Mucosa of gallbladder (tissue), 1 donor: ENCODE data around the gene ANKEF1. TPM values are rescaled to one million over a fixed set of nuclear protein-coding genes. Genes with fewer than 3 reads are reported as not detected.
"Not testable (repeated sequence)": the region's sequence is repeated elsewhere in the genome, so short reads cannot be mapped to it uniquely, and the experiment has no call there.

Experiments used
- DNase-seq: peaks from one replicate; pipeline ENCODE4 v3.0.0-alpha.2; 2020; ENCODE audit warnings: low spot score
- total RNA-seq: library from RNA; stranded (reverse); gene quantifications from one replicate; pipeline ENCODE4 v1.2.1, GENCODE V29; 2021
- donor health status: DM: no; HTN: no; CAD: no.

ANKEF1 gene
- total RNA-seq, 1 donor from 2014 or later = 8.2 TPM

DNA sequence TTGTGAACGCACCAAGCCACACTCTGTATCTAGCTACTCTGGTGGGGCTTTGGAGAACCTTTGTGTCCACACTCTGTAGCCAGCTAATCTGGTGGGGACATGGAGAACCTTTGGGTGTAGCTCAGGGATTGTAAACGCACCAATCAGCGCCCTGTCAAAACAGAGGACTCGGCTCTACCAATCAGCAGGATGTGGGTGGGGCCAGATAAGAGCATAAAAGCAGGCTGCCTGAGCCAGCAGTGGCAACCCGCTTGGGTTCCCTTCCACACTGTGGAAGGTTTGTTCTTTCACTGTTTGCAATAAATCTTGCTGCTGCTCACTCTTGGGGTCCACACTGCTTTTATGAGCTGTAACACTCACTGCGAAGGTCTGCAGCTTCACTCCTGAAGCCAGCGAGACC lies 2.5 kb upstream of the ANKEF1 start:
- not testable (repeated sequence) for DNase-seq

DNA sequence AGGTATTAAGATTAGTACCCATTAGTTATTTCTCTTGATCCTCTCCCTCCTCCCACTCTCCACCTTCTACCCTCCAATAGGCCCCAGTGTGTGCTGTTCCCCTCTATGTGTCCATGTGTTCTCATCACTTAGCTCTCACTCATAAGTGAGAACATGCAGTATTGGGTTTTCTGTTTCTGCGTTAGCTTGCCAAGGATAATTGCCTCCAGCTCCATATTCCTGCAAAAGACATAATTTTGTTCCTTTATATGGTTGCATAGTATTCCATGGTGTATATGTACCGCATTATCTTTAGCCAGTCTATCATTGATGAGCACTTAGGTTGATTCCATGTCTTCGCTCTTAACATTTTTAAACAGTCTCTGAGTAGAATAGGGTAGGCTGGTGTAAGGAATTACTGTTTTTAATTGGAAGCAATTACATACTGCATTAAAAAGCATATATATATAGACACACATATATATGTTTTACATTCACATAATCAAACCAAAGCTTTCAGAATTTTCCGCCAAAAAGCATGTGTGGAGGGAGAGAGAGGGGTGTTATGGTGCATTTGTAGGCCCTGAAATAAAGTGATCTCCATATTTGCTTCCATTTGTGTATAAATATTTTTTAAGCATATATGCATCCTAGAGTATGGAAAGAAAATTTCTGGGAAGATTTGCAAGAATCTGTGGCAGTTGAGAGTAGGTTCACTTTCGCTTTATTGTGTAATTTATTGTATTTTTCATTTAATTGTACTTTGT lies 709 bp upstream of the ANKEF1 start:
- DNase-seq = no peak

DNA sequence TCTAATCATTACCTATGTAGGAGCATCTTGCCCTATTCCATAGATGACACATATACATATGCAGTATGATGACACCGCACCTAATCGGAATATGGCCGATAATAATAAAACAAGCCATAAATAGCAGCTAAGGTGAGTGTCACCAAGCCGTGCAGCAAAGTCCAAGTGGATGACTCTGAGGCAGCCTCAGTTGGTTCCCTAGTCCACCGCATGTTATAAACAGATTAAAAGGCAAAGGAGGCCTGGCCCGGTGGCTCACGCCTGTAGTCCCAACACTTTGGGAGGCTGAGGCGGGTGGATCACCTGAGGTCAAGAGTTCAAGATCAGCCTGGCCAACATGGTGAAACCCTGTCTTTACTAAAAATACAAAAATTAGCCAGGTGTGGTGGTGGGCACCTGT lies 1.5 kb downstream of the ANKEF1 start:
- DNase-seq = not testable (repeated sequence)

DNA sequence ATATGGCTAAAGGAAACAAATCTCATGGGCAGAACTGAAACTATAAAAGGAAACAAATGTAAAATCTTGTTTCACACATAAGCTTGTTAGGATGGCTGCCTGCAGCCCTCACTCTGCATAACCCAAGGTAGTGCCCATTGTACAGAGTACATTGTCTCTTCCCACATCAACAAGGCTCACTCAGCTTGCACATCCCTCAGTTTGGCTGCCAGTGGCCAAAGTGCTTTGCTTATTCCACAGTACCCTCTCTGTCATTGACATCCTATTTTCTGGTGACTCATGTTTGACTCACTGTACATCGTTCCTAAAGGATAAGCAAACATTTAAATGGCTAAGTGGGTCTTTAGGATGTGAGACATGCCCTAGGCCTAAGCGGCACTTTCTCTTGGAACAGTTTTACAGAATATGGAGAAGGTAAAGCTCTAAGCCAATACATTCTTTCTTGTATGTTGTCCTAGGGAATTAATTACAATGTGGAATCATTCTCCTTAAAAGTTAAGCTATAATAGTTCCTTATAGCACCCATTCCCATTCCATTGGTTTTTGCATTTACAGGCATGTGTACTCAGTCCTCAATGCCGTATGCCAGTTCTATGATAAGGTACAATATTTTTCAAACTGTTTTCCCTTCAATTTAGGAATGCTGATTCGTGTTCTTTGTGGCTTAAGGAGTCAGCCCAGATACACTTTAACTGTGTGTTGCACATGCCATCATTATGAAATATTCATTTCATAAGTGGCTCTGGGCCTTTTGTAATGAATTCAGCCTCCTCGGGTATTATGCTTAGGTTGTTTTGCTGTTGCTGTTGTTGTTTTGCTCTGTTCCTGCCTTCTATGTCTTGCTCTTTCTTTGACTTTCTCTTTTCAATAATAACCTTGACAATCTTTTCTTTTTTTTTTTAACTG lies 5.5 kb downstream of the ANKEF1 start:
- no peak for DNase-seq

DNA sequence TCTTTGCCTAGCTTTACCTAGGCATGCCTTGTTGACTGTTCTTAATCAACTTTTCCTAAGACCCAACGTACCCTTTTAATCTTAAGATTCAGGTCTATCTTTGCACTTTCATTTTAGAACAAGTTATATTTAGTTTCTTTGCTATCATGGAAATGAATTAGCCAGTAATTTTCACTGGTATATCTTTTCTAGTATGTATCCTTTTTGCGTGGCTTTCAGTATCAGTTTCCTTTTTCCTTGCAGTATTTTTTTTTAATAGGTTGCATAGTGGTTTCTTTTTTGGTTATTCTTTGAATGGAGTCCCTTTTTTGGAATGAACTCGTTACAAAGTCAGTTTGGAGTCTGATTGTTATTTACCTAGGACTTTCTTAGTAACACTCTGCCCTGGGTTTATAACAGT lies 7.3 kb downstream of the ANKEF1 start:
- no peak for DNase-seq

DNA sequence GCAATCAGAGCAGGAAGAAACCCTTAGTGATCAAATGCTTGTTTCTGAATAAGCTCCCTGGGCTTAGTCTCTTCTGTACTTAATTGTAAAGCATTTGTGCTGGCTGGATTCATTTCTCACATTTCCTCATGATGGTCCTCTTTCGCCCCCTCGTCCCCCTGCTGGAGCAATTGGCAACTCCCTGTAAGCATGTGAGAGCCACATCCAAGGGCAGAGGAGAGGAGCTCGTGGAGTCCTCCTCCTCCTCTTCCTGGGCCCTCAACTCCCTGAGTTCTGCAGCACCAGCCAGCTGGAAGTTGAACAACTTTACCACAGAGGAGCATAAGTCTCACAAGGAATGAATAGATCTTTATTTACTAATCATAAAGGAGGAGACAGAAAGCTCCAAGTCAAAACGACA lies 12.6 kb downstream of the ANKEF1 start:
- no peak for DNase-seq

DNA sequence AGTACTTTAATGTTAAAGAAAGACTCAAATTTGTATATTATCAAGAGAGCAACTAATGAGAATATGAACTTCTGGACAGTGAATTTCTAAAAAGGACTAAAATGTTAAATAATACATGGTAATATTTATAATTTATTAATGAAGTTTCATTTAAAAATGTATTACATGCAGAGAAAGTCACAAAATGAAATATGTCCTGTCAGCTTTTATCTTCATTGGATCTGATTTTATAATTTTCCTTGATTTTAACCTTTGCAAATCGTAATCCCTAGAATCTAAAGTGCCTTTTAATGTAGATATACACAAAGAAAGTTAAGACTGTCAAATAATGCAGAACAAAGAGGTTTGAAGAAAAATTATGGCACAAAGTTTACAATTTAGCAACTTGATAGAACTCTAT lies 16.4 kb downstream of the ANKEF1 start:
- no peak for DNase-seq

DNA sequence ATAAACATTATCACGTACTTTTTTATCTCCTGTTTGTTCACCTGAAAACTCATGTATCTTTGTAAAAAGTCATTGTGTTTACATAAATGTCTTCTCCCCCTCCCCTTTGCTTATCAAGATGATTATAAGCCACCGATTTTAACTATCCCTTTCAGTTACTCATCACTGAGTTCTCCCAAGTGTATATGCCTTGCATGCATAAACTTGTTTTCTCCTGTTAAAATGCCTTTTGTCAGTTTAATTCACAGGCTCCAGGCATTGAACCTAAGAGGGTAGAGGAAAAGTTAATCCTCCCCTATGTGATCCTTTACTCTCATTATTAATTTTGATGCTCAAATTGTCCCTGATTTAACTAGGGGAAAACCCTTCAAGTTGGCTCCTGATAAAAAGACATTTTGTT lies 24.2 kb downstream of the ANKEF1 start:
- no peak for DNase-seq

DNA sequence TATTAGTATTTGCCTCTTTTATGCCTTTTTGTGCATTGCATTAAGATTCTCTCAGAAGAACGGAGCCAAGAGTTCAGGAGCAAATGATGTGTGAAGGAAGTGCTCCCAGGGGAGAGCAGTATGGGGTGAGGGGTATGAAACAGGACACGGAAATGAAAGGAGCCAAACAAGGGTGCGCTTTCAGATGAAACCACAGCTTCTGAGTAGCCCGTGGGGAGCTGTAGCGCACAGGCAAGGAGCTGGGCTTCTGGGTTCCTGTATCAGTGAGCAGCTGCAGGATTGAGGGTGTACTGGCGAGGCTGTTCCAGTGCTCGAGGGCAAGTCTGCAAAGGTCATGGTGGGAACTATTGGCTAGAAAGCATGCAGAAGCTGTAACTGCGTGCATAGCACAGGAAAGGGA lies 25.4 kb downstream of the ANKEF1 start:
- no peak for DNase-seq

DNA sequence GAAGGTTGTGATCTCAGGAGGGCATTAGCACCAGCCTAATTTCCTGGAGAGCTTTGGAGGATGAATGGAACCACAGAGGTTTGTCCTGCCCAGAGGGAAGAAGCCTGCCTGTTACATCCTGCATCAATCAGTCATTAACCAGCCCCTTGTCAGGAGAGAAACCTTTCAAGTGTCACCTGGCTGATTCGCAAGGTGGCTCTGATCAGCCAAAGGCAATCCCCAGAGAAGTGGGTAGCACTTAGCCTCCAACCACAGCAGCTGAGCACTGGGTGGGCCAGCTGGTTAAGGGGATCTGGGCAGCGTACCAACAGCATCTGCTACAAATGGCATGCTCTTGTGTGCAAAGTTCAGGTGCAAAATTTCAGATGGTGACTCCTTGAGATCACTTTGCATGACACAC lies 26.9 kb downstream of the ANKEF1 start:
- DNase-seq = no peak

DNA sequence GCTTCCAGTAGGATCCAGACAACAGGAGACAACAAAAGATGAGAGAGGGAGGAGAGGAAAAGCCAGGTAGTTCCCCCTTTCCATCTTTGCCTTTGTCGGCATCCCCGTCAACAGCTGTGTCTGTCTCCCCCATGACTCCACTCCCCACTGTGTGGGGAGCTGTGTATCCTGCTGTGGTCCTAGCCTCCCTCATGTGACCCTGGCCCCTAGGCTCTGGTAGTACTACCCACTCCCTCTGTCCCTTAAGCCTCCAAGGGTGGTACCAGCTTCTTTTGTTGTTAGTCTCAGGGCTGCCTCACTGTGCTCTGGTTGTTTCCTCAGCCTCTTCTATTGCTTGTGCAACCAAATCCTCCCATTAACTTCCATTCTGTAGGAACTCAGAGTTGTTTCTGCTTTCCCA lies 28.7 kb downstream of the ANKEF1 start:
- no peak for DNase-seq

DNA sequence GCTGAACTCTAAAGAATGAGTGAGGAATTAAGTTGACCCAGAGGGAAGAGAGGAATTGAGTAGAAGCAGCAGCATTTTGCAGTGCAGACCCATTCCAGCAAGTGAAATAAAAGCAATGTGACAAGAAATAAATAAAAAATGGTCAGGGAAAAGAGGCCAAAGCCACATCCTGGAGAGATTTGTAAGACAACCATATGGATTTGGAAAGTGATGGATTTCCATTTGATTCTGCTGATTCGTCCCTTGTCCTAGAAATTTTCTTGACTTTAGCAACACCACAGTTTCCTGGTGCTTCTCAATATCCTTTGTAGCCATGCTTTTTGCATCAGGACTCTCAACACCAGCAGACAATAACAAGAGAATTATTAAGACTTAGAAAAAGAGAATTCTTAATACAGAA lies 29.8 kb downstream of the ANKEF1 start:
- DNase-seq = no peak

DNA sequence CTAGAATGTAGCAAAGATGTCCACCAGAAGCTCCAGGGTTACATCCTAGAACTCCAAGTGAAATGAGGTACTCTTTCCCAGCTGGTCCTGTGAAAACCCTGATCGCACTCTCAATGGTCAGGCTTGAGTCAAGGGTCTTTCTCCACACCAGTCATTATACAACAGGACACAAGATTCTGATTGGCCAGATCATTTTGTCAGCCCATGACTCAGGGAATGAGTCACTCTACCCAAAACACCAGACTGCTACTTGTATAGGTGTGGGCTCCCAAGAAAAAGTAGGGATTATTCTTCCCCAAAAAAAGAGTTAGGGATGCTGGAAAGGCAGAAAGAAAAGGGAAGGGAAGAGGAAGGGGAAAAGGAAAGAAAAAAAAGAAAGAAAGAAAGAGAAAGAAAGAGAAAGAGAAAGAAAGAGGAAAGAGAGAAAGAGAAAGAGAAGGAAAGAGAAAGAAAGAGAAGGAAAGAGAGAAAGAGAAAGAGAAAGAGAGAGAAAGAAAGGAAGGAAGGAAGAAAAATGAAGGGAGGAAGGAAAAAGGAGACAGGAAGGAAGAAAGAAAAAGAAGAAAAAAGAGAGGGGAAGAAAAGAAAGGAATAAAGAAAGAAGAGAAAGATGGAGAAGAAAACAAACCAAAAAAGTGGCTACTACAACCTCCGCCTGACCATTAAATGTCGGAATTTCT lies 30.5 kb downstream of the ANKEF1 start:
- no peak for DNase-seq

DNA sequence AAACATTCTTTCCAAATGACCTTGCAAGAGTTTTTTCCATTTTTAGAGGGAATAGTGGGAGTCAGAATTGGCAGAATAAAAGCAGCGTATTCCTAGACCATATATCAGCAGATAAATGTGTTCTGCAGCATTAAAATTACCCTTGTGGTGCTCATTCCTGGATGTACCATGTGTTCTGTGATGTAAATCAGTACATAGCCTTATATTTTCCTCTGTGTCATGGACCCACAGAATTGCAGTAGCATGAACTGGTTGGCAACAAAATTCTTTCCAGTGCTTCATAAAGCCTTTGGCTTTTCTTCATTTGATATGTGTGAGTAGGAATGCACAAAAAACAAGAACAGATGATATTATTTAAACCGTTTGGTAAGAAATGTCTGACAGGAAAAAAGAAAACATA lies 32.5 kb downstream of the ANKEF1 start:
- no peak for DNase-seq

DNA sequence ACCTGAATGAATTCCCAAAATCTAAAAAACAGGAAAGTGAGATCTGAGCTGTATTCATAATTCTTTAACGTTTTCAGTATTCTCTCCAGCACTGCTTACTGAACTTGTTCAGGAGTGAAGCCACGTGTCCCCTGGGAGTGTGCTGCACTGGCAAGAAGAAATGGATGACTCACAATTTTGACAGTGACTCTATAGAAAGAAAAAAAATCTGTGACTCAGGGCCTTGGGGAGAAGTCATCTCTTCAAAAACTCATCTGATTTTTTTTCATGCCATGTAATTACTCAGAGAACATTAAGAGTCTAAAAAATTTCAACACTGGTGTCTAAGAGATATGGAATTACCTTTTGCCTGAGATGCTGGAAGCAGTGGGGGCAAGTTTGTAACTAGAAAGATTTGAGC lies 39.7 kb downstream of the ANKEF1 start:
- DNase-seq = peak; percentile 37

DNA sequence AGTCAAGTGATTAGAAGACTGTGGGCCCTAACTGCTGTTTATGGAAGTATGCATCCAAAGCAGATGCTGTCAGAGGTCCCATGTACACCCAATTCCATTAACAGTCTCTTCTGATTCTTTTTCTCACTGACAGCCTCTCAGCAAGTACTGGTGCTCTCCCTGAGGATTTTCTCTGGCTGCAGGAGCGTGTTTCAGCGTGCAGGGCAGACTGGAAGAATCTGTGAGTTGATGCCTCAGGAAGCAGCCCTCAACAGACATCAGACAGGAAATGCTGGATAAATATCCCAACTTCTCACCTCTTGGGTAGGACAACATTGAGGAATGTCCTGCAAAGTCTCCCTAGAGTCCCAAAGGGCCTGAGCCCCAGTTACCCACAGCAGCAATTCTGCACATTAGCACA lies 40.8 kb downstream of the ANKEF1 start:
- no peak for DNase-seq

DNA sequence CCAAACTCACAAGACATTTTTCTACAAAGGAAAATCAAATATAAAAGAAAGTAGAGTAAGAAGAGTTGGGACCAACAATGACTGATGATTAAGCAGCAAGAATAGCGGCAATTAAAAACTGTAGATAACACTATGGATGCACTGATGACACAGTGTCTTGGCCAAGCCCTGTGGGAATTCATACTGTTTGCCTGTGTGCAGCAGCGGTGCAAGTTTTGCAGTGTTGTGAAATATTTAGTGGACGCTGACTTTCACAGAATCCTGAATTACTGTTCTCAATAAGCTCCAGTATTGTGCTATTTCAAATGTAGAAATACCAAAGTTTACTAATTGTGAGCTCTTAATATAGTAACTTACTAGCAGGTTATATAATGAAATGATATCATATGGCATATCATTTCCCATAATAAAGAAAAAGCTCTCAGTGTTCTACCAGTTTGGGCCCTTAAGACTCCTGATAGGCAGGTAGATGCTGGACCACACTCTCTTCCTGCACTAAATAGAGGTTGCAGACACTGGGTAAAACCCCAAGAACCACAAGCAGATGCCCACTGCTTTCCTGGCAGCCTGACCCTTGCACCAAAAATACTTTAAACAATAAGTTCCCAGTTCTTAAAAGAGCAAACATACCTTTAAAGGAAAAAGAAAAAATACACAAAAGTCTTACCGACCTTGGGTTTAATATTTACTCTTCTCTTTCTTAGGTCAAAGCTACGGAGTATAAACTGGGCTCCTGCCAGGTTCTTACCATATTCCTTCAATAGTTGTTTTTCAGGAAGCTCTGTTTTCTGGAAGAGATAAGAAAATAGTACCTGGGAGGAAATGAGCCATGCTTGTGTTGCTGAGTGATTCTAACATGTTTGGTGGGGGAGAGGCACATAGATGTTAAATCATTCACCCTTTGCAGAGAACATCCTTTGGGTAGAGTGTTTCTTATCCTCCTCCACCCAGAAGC lies 41.6 kb downstream of the ANKEF1 start:
- DNase-seq = peak; percentile 53

DNA sequence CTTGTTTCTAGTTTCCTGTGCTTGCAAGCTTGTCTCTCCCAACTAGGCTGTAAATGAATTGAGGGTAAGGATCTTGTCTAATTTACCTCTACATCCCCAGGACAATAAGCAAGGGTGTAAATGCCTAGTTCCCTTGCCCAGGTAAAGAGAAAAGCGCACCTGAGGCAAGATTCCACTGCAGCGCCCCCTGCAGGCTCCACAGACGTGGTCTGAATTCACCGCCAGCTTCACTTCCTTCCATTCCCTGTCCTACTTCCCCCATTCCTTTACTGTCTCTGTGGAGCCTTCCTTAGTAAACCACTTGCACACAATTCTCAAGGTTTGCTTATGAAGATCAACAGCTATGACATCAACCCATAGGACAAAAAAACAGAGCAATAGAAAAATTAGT lies 42.3 kb downstream of the ANKEF1 start:
- no peak for DNase-seq

DNA sequence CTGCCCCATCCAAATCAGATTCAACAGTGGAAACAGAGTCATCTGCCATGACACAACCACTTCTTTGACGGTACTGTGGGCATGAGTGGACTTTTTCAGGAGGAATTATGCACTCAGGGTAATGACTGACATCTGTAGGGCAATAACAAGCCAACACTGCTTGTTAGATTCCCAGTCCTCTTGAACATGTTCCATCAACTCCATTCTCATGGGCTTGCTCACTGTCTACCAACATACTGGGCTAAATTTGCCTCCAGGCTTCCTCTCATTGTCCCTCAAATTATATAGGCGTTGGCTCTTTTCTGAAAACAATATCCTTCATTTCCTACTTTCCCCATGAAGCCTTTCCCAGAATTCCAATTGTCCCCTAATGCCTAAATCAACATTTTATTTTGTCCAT lies 43.1 kb downstream of the ANKEF1 start:
- no peak for DNase-seq

DNA sequence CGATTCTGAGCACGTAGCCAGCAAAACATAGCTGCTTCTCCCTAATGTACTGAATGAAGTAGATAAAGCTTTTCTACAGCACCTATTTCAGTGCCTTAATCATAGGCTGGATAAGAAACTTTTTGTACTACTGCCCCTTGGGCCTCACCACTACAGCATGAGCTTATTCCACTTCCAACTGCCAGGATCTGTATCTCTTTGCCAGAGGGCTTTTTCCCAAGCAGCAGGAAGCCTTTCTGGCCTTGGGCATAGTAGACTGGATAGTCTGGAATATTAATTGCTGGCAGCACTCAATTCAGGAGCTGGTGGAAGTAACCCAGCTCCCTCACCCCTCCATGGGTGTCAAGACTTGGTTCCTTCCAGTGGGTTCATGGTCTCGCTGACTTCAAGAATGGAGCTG lies 43.6 kb downstream of the ANKEF1 start:
- DNase-seq = no peak

DNA sequence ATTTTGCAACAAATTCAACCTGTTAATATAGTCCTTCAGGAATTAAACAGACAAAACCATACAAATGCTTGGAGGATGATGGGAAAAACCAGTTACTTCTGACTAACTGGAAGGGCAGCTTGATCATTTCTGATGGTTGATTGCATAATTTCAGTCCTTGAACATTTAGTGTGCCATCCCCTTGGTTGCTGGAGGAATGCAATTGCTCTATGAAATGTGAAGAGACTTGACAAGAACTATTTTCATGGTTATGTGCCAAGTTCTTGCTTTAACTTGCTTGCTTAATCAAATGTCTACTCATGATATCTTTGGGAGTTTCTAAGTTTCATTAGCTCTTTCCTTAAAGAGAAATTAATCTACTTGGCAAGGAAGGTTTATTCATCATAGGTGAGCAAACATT lies 45.2 kb downstream of the ANKEF1 start:
- no peak for DNase-seq

DNA sequence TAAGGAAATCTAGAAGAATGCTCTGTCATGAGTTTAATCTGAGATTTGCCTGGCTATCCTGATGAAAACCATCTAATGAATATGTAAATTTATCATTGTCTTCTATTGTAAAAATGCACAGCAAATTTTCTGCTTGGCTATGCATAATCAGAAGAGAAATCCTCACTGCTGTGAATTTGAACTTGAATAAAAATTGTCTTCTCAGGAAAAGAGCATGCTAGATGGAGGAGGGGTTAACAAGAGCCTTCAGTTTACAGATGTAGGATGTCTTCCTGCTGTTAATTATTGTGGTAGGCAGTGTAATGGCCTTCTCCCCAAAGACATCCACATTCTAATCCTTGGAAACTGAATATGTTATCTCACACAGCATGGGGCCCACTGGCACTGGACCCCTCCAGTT lies 45.8 kb downstream of the ANKEF1 start:
- no peak for DNase-seq
